ENCODE measurements around the gene PRSS33. TPM values are rescaled to one million over a fixed set of nuclear protein-coding genes. Genes with fewer than 3 reads are reported as not detected.

PRSS33 gene
- total RNA-seq, 1 experiment from 2014 or later: not detected

- no peak for DNase-seq (ENCODE audit: low read depth)
Measured at GRCh38 chr16:2741168-2741567, 46.2 kb downstream of the PRSS33 start.

- no peak for DNase-seq (ENCODE audit: low read depth)
Measured at GRCh38 chr16:2740476-2740875, 46.9 kb downstream of the PRSS33 start.

- no peak for DNase-seq (ENCODE audit: low read depth)
Measured at GRCh38 chr16:2739625-2740430, 47.5 kb downstream of the PRSS33 start.

- DNase-seq (ENCODE audit: low read depth): no peak
Measured at GRCh38 chr16:2738615-2739014, 48.7 kb downstream of the PRSS33 start.

GRCh38 chr16:2737895-2738418, 49.4 kb downstream of the PRSS33 start:
- no peak for DNase-seq (ENCODE audit: low read depth)

- DNase-seq (ENCODE audit: low read depth): no peak
Measured at GRCh38 chr16:2737238-2737605, 50.1 kb downstream of the PRSS33 start.

GRCh38 chr16:2736476-2737237, 50.7 kb downstream of the PRSS33 start:
- DNase-seq (ENCODE audit: low read depth): no peak

- DNase-seq (ENCODE audit: low read depth): no peak
Measured at GRCh38 chr16:2734844-2735515, 52.4 kb downstream of the PRSS33 start.

Other genes with a start within 250 kb of the PRSS33 start
- gene PDPK1, start 249.5 kb downstream of the PRSS33 start, total RNA-seq (2014; rRNA removed; shearing (Covaris generic)): 8.2 and 9.4 TPM in 2 replicates
- gene KCTD5, start 105.0 kb downstream of the PRSS33 start, total RNA-seq (2014; rRNA removed; shearing (Covaris generic)): 39.7 and 55.6 TPM in 2 replicates
- 0.29 and 1.1 TPM in 2 replicates for gene PRSS27, start 67.3 kb downstream of the PRSS33 start, total RNA-seq (2014; rRNA removed; shearing (Covaris generic))
- gene SRRM2, start 34.9 kb downstream of the PRSS33 start, total RNA-seq (2014; rRNA removed; shearing (Covaris generic)): 20.5 and 40.0 TPM in 2 replicates
- gene ELOB, start 10.3 kb downstream of the PRSS33 start, total RNA-seq (2014; rRNA removed; shearing (Covaris generic)): 349 and 387 TPM in 2 replicates
- gene PRSS41, start 10.9 kb upstream of the PRSS33 start, total RNA-seq (2014; rRNA removed; shearing (Covaris generic)): not detected in 2 replicates
- not detected in 2 replicates for gene PRSS21, start 29.7 kb upstream of the PRSS33 start, total RNA-seq (2014; rRNA removed; shearing (Covaris generic))
- gene ZG16B, start 42.7 kb upstream of the PRSS33 start, total RNA-seq (2014; rRNA removed; shearing (Covaris generic)): 0.88 and 1.2 TPM in 2 replicates
- 0.72 and 0.78 TPM in 2 replicates for gene PRSS22, start 70.6 kb upstream of the PRSS33 start, total RNA-seq (2014; rRNA removed; shearing (Covaris generic))
- 70.4 and 91.8 TPM in 2 replicates for gene FLYWCH2, start 95.7 kb upstream of the PRSS33 start, total RNA-seq (2014; rRNA removed; shearing (Covaris generic))
- 7.9 and 13.5 TPM in 2 replicates for gene FLYWCH1, start 124.4 kb upstream of the PRSS33 start, total RNA-seq (2014; rRNA removed; shearing (Covaris generic))
- gene KREMEN2, start 176.7 kb upstream of the PRSS33 start, total RNA-seq (2014; rRNA removed; shearing (Covaris generic)): 0.24 and 0.49 TPM in 2 replicates
- gene PAQR4, start 181.8 kb upstream of the PRSS33 start, total RNA-seq (2014; rRNA removed; shearing (Covaris generic)): 9.5 and 11.4 TPM in 2 replicates
- 27.3 and 33.5 TPM in 2 replicates for gene PKMYT1, start 192.9 kb upstream of the PRSS33 start, total RNA-seq (2014; rRNA removed; shearing (Covaris generic))
- gene CLDN9, start 225.4 kb upstream of the PRSS33 start, total RNA-seq (2014; rRNA removed; shearing (Covaris generic)): not detected in 2 replicates
- not detected in 2 replicates for gene CLDN6, start 230.6 kb upstream of the PRSS33 start, total RNA-seq (2014; rRNA removed; shearing (Covaris generic))
- 184 and 304 TPM in 2 replicates for gene TNFRSF12A, start 232.8 kb upstream of the PRSS33 start, total RNA-seq (2014; rRNA removed; shearing (Covaris generic))
- gene HCFC1R1, start 236.4 kb upstream of the PRSS33 start, total RNA-seq (2014; rRNA removed; shearing (Covaris generic)): 21.7 and 38.6 TPM in 2 replicates
- 16.1 and 20.8 TPM in 2 replicates for gene THOC6, start 236.5 kb upstream of the PRSS33 start, total RNA-seq (2014; rRNA removed; shearing (Covaris generic))
- gene BICDL2, start 249.4 kb upstream of the PRSS33 start, total RNA-seq (2014; rRNA removed; shearing (Covaris generic)): 0.36 and 0.68 TPM in 2 replicates

Data from RPMI7951 (cell line).